MCF 10A (cell line): Measurements from ENCODE around the gene FNDC10. TPM values are rescaled to one million over a fixed set of nuclear protein-coding genes. Genes with fewer than 3 reads are reported as not detected.

Experiments used
- BruUV-seq: library from RNA; stranded (reverse); fragments of 400-500 nt; replicated peaks from 2 replicates; lab custom pipeline; 2021; lab: Mats Ljungman, UMichigan
- CTCF ChIA-PET: fragments of 300-600 bp; sonication (Branson Sonifier 250); formaldehyde crosslinking; extraction: SDS; loops from one replicate; lab custom pipeline; 2021; ENCODE audit warnings: antibody characterized with exemption, inconsistent platforms; lab: Yijun Ruan, JAX
- POLR2A ChIA-PET: fragments of 300-600, 350-650 bp; sonication (Branson Sonifier 250); formaldehyde crosslinking; extraction: SDS; loops from one replicate; lab custom pipeline; 2020; ENCODE audit warnings: antibody characterized with exemption, inconsistent platforms; lab: Yijun Ruan, JAX
- DNase-seq: peaks from one replicate; pipeline ENCODE4 v3.0.0-alpha.2; 2018; ENCODE audit not compliant: unreplicated experiment
- H3K27ac Mint-ChIP-seq: one replicate; pipeline ENCODE4 v1.8.0; 2022; ENCODE audit warnings: mild to moderate bottlenecking, low read depth, mixed read lengths; ENCODE audit not compliant: unreplicated experiment
- H3K27me3 Mint-ChIP-seq: one replicate; pipeline ENCODE4 v1.8.0; 2022; ENCODE audit warnings: mixed read lengths; ENCODE audit not compliant: insufficient read depth, unreplicated experiment
- H3K36me3 Mint-ChIP-seq: one replicate; pipeline ENCODE4 v1.8.0; 2022; ENCODE audit warnings: mild to moderate bottlenecking, moderate library complexity, mixed read lengths; ENCODE audit not compliant: insufficient read depth, unreplicated experiment
- H3K4me1 Mint-ChIP-seq: one replicate; pipeline ENCODE4 v1.8.0; 2022; ENCODE audit warnings: mixed read lengths; ENCODE audit not compliant: insufficient read depth, unreplicated experiment
- H3K4me3 Mint-ChIP-seq: one replicate; pipeline ENCODE4 v1.8.0; 2022; ENCODE audit warnings: mild to moderate bottlenecking, moderate library complexity, mixed read lengths; ENCODE audit not compliant: unreplicated experiment
- H3K9me3 Mint-ChIP-seq: one replicate; pipeline ENCODE4 v1.8.0; 2022; ENCODE audit warnings: mixed read lengths; ENCODE audit not compliant: unreplicated experiment
- CTCF ChIP-seq: fragments of 200-600 bp; IDR thresholded peaks from one replicate; pipeline ENCODE4 v1.8.0; 2022; ENCODE audit warnings: antibody characterized with exemption, mild to moderate bottlenecking; ENCODE audit not compliant: unreplicated experiment
- intact Hi-C: fragments of 100-400 bp; cut with micrococcal nuclease; formaldehyde crosslinking; loops from 2 replicates; pipeline ENCODE4 v1.14.1; 2022
- total RNA-seq: library from RNA; stranded (reverse); gene quantifications from 2 replicates; pipeline ENCODE4 v1.2.3, GENCODE V29; 2022

Gene FNDC10
- total RNA-seq, 1 experiment from 2014 or later, result 5.1 TPM

GRCh38 chr1:1583347-1584010 is 16.5 kb downstream of the FNDC10 start:
- no TSS peak for BruUV-seq
- H3K4me1 Mint-ChIP-seq, result no peaks in the 10 kb centered on the region
- POLR2A ChIA-PET, result no interaction called here
- CTCF ChIA-PET, result no interaction called here
- H3K4me3 Mint-ChIP-seq, result no peak overlapping the region
- no peak for TF ChIP-seq CTCF
- peaks cover 6% of the 10 kb centered on the region for H3K36me3 Mint-ChIP-seq
- H3K27me3 Mint-ChIP-seq, result peaks cover 11% of the 10 kb centered on the region
- intact Hi-C loops, result no loop called here
- no peak overlapping the region for H3K27ac Mint-ChIP-seq
- H3K9me3 Mint-ChIP-seq, result no peaks in the 10 kb centered on the region
- no peak for DNase-seq

GRCh38 chr1:1582585-1583346 is 17.2 kb downstream of the FNDC10 start:
- ChIA-PET POLR2A (no interaction called here), CTCF (interaction anchor here (0.6 kb wide), 1 partner anchor 8 kb away, joined by 3 read pairs; no protein-coding TSS in a partner anchor)
- H3K36me3 Mint-ChIP-seq, result peaks cover 6% of the 10 kb centered on the region
- H3K4me3 Mint-ChIP-seq, result no peak overlapping the region
- intact Hi-C loops, result no loop called here
- no peak overlapping the region for H3K27ac Mint-ChIP-seq
- no peak for DNase-seq
- no TSS peak for BruUV-seq
- H3K27me3 Mint-ChIP-seq, result peaks cover 11% of the 10 kb centered on the region
- no peak for TF ChIP-seq CTCF
- H3K9me3 Mint-ChIP-seq, result no peaks in the 10 kb centered on the region
- H3K4me1 Mint-ChIP-seq, result no peaks in the 10 kb centered on the region

GRCh38 chr1:1578371-1578940 is 21.5 kb downstream of the FNDC10 start:
- Mint-ChIP-seq H3K36me3 (peaks cover 7% of the 10 kb centered on the region), H3K27me3 (peaks cover 11% of the 10 kb centered on the region), H3K9me3 (no peaks in the 10 kb centered on the region), H3K4me3 (no peak overlapping the region), H3K4me1 (no peaks in the 10 kb centered on the region), H3K27ac (no peak overlapping the region)
- no peak for DNase-seq
- POLR2A ChIA-PET, result interaction anchor here (0.9 to 2.3 kb wide), 2 partner anchors 24 to 37 kb away, joined by 5 to 7 read pairs; partner anchors contain the start of gene MIB2
- CTCF ChIA-PET, result interaction anchor here (0.6 kb wide), 1 partner anchor 207 kb away, joined by 3 read pairs; no protein-coding TSS in a partner anchor
- TF ChIP-seq CTCF, result no peak
- intact Hi-C loops, result no loop called here
- BruUV-seq, result no TSS peak
